HG02763 (cell line): ENCODE results near the gene KIAA1958.

ENCODE experiments used
- ATAC-seq: cut with Tn5 transposase; IDR thresholded peaks from one replicate; pipeline ENCODE4 v1.9.1; 2021; ENCODE audit warnings: mild to moderate bottlenecking, moderate library complexity; ENCODE audit not compliant: unreplicated experiment

The KIAA1958 gene

DNA sequence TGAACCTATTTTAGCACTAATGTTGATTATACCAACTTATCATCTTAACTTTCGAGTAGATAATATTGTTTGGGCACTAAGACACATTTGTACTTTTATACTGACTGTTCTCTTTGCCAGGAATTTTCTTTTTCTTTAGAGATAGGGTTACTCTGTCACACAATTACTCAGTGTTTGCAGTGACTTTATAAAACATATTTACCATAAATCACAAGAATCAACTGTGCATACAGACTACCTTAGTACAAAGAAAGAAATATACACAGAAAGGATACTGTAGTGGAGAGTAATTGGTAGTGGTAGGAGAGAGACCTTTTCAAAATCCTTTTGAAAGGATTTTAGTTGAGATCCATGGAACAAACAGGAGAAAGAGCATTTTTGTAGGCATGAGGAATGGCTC, 40.3 kb downstream of the KIAA1958 start:
- no peak for ATAC-seq

DNA sequence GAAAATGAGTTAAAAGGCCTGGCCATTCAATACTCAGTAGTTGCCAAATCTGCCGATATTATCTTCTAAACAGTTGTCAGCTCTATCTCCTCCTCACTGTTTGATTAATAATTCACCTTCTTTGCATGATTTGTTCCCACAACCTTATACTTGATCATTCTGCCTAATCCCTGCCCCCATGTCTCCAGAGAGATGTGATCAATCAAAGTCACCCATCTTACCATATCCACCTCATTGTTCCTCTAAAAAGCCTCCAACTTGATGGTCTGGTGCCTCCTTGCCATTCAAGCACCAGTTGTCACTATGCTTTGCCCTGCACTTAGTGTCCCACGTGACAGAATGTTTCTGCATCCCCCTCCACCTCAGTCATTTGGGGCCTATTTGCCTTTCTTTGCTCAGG, 41.3 kb downstream of the KIAA1958 start:
- no peak for ATAC-seq

DNA sequence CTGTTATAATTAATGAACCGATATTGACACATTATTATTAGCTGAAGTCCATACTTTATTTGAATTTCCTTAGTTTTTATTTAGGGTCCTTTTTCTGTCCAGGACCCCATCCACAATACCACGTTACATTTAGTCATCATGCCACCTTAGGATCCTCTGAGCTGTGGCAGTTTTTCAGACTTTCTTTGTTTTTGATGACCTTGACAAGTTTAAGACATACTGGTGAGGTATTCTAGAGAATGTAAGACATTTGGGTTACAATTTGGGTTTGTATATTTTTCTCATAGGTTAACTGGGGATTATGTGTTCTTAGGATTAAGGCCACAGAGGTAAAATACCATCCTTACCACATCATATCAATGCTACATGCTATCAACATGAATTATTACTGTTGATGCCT, 42.7 kb downstream of the KIAA1958 start:
- no peak for ATAC-seq

DNA sequence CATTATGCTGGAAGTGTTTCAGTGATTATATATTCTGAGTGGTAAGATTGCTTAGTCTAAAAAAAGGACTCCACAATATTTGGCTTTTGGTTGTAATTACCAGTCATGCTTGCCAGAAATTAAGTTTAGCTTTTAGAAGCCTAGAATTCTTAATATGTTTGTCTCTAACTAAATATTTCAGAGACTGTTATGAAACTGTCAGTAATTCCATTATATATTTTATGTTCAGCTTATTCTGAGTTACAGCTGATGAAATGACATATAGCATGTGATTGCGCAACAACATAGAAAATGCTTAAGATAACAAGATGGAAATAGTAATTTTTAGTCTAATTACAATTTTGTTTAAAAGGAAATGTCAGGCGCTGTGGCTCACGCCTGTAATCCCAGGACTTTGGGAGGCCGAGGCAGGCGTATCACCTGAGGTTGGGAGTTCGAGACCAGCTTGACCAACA, 44.2 kb downstream of the KIAA1958 start:
- ATAC-seq: no peak

DNA sequence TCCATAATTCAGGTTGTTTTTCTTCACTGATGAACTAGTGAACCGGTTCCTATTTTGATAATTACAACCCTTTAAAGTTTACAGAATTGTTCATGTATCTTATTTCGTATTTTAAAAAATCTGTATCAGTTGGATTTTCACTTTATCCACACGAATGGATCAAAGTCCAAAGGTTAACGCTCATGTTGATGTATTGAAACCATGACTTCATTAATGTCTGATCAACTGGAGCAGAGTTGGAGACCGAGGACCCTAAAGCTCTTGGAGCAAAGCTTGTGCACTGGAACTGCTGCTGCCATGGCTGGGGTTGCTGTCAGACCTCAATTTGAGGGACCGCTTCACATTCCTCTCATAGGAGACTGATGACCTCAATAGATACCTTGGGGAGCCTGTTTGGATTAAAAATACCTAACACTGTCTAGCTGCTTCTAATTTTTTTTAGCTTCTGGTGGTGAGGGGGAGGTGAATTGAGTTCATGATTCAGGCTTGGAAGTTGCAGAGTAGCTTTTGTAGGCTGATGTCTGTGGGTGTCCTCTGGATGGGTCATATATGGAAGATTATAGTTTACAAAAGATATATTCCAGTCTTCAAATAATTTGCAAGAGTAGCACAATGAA, 45.1 kb downstream of the KIAA1958 start:
- ATAC-seq: no peak

DNA sequence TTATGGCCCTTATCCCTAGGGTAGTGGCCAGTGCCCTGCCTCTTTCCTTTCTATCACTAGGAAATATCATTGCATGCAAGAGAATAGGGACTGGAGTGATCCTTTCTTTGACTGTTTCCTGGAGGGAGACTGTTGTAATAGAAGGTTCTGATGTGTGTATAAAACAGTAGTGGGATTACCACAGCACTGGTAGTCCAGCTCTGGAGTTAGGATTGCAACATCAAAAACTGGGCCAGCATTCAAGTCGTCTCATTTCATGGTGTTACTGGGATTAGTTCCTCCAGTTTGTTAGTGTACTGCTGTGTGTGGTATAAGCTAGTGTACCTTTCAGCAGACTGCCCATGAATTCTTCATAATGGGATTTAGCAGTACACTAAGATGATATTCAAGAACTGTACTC, 45.8 kb downstream of the KIAA1958 start:
- no peak for ATAC-seq

DNA sequence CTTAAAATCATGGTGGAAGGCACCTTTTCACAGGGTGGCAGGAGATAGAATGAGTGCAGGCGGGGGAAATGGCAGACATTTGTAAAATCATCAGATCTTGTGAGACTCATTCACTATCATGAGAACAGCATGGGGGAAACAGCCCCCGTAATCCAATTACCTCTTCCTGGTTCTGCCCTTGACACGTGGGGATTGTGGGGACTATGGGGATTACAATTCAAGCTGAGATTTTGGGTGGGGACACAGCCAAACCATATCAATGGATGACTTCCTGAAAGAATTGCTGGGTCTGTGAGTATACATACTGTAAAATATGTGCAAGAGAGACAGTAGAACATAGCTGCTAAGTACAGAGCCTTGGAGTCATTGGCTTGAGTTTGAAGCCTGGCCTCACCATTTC, 47.0 kb downstream of the KIAA1958 start:
- ATAC-seq: no peak

DNA sequence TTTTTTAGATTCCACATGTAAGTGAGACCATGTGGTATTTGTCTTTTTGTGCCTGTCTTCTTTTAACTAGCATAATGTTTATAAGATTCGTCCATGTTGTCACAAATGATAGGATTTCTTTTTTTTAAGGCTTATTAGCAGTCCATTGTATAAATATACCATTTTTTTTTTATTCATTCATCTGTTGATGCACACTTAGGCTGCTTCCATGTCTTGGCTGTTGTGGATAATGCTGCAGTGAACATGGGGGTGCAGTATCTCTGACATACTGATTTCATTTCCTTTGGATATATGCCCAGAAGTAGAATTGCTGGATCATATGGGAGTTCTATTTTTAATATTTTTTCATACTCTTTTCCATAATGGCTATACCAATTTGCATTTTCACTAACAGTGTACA, 48.7 kb downstream of the KIAA1958 start:
- no peak for ATAC-seq

DNA sequence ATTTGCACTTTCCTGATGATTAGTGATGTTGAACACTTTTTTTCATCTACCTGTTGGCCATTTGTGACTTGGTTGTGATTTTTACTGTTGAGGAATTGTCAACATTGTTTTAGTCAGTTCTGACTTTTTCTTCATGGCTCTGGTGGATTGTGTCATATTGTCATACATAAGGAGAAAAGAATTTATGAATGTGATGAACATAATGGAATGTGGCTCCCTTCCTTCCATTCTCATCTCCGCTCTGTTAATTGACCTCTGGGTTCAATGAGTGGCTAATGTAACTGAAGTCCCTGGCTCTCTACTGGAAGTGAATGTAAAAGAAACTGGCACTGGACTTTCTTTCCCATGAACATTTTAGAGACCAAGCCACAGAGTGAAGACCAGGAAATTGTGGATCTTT, 49.2 kb downstream of the KIAA1958 start:
- no peak for ATAC-seq

DNA sequence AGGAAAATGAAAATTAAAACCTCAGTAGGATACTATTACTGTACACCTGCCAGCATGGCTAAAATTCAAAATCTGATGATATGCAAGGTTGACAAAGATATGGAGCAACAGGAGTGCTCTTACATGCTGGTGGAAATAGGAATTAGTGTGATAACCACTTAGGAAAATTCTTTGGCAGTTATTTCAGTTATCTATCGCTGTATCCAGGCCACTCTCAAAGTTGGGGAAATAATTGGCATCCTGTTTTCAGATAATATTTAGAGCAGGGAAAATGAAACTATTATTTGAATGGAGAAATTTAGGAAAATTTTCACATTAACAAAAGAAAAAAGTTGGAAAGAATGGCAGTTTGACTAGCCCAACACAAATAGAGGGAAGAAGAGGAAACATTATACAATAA, 50.9 kb downstream of the KIAA1958 start:
- ATAC-seq: no peak

DNA sequence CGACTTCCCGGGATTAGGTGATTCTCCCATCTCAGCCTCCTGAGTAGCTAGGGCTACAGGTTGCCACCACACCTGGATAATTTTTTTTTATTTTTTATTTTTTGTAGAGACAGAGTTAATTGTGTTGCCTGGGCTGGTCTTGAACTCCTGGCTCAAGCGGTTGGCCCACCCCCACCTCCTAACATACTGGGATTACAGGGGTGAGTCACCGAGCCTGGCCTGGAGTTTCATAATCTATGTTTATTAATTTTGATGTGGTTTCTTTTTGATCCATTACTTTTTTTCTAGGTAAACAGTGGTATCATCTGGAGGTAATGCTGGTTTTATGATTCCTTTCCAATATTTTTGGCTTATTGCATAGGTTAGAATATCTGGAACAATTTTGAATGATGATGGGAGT, 54.2 kb downstream of the KIAA1958 start:
- no peak for ATAC-seq

DNA sequence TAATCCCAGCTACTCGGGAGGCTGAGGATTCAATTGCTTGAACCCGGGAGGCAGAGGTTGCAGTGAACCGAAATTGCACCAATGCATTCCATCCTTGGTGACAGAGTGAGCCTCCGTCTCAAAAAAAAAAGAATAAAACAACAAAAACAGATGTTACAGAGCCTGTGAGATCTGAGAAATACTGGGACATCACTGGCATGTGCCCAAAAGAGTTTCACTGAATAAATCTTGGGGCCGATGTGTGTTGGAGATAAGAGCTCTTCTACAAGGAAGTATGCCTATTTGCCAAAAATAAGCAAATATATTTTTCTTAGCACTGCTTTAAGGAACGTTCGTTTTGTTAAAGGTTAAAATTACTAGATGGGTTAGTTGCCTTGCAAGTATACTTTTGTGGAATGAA, 55.1 kb downstream of the KIAA1958 start:
- ATAC-seq: no peak

DNA sequence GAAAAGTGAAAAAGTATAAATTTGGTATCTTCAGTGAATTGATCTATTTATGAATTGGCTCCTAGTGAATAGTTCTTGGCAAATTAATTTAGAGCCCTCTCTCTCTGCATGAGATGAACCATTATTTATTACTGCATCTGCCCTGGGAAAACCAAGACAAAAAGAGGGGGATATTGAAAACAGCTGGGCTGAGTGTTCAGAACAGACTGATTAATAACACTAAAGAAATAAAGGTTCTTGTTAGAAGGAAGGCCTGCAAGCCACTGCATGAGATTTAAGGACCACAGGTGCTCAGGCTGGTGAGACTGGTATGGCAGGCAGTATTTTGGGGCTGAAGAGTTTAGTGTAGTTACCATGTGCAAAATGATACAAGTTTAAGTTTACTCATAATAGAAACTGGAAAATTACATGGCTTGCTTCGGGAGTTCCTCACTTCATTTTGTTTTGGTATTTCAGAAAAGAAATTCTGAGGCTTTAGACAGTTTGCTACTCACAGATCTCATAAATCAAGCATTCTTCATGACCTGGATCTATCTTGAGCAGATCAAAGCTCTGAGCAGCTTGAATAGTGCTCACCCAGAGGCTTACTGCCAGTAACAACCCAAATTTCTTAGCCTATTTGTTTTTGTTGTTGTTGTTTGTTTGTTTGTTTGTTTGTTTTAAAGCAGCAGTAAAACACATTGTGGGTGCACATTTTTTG, 56.1 kb downstream of the KIAA1958 start:
- ATAC-seq: no peak

DNA sequence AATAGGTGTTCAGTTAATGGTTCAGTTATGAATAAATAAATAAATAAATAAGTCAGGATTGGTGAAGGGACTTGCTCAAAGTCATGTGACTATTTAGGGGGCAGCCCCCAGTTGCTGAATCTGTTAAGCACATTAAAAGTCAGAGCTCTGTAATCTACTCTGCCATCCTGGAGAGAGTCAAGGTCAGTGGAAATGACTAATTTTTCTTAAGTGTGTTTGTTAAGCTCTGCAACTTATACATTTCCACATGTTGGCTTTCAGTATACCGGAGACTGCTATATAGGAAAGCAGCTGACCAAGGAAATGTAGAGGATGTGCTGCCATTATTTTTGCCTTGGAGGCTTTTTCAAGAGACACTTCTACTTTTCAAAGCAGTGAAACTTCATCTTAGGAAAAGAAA, 57.9 kb downstream of the KIAA1958 start:
- no peak for ATAC-seq

DNA sequence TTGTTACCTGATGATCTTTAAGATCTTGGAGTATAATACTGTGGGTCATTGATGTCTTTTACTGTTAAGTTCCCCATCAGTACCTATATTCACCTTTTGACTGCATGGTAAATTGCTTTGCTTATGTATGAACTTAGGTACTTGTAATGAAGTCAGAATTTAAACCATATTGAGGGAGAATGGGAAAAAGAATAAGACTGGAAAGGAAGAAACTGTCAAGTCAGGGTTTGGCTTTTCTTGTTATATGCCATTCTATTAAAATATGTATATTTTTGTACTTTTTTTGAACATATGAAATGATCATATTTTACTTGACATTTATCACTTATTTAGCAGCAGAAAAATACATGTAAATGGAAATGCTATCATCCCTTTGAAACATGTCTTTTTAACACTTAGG, 58.6 kb downstream of the KIAA1958 start:
- no peak for ATAC-seq

DNA sequence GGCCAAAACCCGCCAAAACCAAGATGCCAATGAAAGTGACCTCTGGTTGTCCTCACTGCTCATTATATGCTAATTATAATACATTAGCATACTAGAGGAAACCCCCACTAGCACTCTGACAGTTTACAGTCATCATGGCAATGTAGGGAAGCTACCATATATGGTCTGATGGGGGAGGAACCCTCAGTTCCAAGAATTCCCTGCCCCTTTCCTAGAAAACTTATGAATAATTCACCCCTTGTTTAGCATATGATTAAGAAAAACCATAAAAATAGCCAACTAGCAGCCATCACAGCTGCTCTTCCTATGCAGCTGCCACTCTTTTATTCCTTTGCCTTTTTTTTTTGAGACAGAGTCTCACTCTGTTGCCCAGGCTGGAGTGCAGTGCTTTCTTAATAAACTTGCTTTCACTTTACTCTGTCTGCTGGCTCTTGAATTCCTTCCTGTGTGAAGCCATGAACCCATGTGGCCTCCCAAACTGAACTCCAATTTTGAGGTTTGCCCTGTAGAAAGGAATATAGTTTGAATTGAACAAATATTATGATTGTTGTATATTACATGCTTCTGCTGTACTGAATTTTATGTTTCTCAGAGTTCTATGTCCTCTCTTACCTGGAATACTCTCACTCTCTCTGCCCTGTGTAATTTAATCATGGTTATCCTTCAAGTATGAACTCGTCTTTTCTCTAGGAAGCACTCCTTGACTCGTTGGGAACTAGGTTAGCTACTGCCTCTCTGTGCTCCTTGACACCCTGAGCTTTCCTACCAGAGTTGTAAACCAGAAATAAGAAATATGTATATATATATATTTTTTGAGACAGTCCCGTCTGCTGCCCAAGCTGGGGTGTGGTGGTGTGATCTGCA, 59.8 kb downstream of the KIAA1958 start:
- ATAC-seq: no peak

DNA sequence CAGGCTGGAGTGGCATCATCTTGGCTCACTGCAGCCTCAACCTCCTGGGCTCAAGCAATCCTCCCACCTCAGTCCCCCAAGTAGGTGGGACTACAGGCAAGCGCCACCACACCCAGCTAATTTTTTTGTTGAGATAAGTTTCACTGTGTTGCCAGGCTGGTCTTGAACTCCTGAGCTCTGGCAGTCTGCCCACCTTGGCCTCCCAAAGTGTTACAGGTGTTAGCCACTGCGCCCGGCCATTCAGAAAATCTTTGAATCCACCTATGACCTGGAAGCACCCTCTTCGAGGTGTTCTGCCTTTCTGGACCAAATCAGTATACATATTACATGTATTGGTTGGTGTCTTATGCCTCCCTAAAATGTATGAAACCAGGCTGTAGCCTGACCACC, 61.4 kb downstream of the KIAA1958 start:
- ATAC-seq: no peak

DNA sequence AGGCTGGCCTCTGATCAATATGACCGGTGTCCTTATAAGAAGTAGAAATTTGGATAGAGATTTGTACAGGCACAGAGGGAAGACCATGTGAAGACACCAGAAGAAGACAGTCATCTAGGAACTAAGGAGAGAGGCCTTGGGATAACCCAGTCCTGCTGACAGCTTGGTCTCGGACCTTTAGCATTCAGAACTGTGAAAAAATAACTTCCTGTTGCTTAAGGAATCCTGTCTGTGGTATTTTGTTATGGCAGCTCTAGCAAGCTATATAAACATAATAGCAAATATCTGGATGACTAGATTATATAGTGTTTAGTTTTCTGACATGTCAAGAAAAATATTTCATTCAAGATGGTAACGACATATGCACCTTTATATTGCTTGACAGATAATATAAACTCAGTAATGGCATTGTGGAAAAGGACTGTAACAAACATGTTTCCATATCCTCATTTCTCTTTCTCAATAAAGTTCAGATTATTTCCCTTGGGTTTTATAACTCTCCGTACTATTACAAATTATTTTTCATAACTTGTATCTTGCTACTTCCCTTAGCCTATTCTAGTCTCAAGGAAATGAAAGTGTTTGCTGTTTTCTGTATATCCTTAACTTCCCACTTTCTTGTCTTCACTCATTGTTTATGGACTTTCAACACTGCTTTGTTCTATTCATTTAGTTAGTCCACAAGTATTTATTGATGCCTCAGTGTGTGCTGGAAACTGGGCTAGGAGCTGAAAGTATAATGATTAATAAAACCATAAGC, 62.4 kb downstream of the KIAA1958 start:
- ATAC-seq: no peak

DNA sequence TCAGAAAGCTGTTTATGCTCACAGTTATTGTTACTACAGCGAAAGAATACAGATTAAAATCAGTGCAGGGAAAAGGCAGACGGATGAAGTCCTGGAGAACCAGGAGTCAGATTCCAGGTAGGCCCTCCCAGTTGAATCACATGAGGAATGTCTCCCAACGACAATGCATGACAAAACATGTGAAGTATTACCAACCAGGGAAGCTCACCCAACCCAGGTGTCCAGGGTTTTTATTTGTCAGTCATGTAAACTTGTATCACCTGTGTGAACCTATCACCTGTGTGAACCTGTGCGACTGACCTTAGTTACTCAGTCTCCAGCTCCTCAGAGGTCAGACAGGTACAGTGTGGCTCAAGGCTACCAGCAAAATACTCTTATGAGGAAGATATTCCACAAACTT, 63.9 kb downstream of the KIAA1958 start:
- no peak for ATAC-seq

DNA sequence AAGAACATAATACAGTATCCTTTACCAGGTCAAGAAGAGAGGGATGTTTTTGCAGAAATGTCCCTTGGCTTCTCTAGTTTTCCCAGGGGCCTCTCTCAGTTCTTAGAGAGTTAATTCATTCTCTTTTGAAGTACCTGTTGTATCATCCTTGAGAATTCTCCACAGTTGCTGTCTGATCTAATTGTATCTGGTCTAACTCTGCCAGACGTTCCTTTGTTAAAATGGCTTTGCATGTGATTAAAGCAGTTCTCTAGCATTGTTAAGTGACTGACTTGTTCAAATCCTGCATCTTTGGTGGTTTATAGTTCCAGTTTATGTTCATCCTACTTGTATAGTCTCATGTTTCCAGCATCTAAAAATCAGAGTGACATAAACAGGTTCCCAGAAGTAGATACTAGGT, 65.0 kb downstream of the KIAA1958 start:
- no peak for ATAC-seq
